GM21717 (cell line): ENCODE measurements around the gene FAM163A.
A peak's percentile ranks its signal among the peaks of the same experiment; 100 is the strongest.
"Not testable (repeated sequence)": the region's sequence is repeated elsewhere in the genome, so short reads cannot be mapped to it uniquely, and the experiment has no call there.

Experiments used
- ATAC-seq: cut with Tn5 transposase; IDR thresholded peaks from one replicate; pipeline ENCODE4 v1.9.1; 2021; ENCODE audit warnings: mild to moderate bottlenecking, moderate library complexity; ENCODE audit not compliant: unreplicated experiment

Gene FAM163A

GRCh38 chr1:179742717-179743678 lies at the start of gene FAM163A:
Gene FAM163A (plus strand): TSS chr1:179743291. CDS start chr1:179813098, 69,807 bp downstream.
- ATAC-seq, result no peak

- ATAC-seq, result not testable (repeated sequence)
Measured at GRCh38 chr1:179694530-179694929, 48.6 kb upstream of the FAM163A start.

- ATAC-seq, result no peak
Measured at GRCh38 chr1:179702946-179703539, 40.0 kb upstream of the FAM163A start.

- no peak for ATAC-seq
Measured at GRCh38 chr1:179706339-179706941, 36.7 kb upstream of the FAM163A start.

GRCh38 chr1:179707406-179707805 lies 35.7 kb upstream of the FAM163A start:
- ATAC-seq, result no peak

GRCh38 chr1:179708434-179709195 lies 34.5 kb upstream of the FAM163A start:
- no peak for ATAC-seq

- ATAC-seq, result peak; percentile 66
Measured at GRCh38 chr1:179709841-179710329, 33.2 kb upstream of the FAM163A start.

- ATAC-seq, result no peak
Measured at GRCh38 chr1:179714159-179714558, 28.9 kb upstream of the FAM163A start.

- ATAC-seq, result no peak
Measured at GRCh38 chr1:179714623-179715022, 28.5 kb upstream of the FAM163A start.

- no peak for ATAC-seq
Measured at GRCh38 chr1:179719272-179719671, 23.8 kb upstream of the FAM163A start.

- ATAC-seq, result no peak
Measured at GRCh38 chr1:179728271-179728670, 14.8 kb upstream of the FAM163A start.

GRCh38 chr1:179729881-179730280 lies 13.2 kb upstream of the FAM163A start:
- ATAC-seq, result no peak

GRCh38 chr1:179731643-179732042 lies 11.4 kb upstream of the FAM163A start:
- no peak for ATAC-seq

GRCh38 chr1:179742291-179742690 lies 800 bp upstream of the FAM163A start:
- ATAC-seq, result no peak

GRCh38 chr1:179743679-179744400 lies 749 bp downstream of the FAM163A start:
- ATAC-seq, result no peak

GRCh38 chr1:179744401-179745130 lies 1.5 kb downstream of the FAM163A start:
- no peak for ATAC-seq

GRCh38 chr1:179745131-179745611 lies 2.1 kb downstream of the FAM163A start:
- ATAC-seq, result no peak

GRCh38 chr1:179745743-179746142 lies 2.7 kb downstream of the FAM163A start:
- no peak for ATAC-seq

- no peak for ATAC-seq
Measured at GRCh38 chr1:179747611-179748010, 4.5 kb downstream of the FAM163A start.
